ENCODE measurements around the gene PIGW. TPM values are rescaled to one million over a fixed set of nuclear protein-coding genes. Genes with fewer than 3 reads are reported as not detected.

The PIGW gene
- total RNA-seq, 4 donors from 2014 or later: 3.0 to 6.9 (median 4.7) TPM

GRCh38 chr17:36586138-36586537, 51.4 kb downstream of the PIGW start:
- no peak for TF ChIP-seq POLR2A (IDR thresholded peaks at IDR 0.05)
- TF ChIP-seq, protein P1, sequence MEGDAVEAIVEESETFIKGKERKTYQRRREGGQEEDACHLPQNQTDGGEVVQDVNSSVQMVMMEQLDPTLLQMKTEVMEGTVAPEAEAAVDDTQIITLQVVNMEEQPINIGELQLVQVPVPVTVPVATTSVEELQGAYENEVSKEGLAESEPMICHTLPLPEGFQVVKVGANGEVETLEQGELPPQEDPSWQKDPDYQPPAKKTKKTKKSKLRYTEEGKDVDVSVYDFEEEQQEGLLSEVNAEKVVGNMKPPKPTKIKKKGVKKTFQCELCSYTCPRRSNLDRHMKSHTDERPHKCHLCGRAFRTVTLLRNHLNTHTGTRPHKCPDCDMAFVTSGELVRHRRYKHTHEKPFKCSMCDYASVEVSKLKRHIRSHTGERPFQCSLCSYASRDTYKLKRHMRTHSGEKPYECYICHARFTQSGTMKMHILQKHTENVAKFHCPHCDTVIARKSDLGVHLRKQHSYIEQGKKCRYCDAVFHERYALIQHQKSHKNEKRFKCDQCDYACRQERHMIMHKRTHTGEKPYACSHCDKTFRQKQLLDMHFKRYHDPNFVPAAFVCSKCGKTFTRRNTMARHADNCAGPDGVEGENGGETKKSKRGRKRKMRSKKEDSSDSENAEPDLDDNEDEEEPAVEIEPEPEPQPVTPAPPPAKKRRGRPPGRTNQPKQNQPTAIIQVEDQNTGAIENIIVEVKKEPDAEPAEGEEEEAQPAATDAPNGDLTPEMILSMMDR (IDR thresholded peaks at IDR 0.05 in 4 of 5, conservative IDR thresholded peaks at IDR 0.05 in 1 of 5): no peak
- intact Hi-C loops (cut with DNase I; ENCODE audit: low total_unique reads): no loop called here
- Histone ChIP-seq H3K9me3 (no peaks in the 10 kb centered on the region), H3K27me3 (no peaks in the 10 kb centered on the region), H3K36me3 (peaks cover 0 to 90% of the 10 kb centered on the region in 2 donors), H3K27ac (no peak overlapping the region), H3K4me1 (peaks cover 0 to 1% of the 10 kb centered on the region in 2 donors), H3K4me3 (no peak overlapping the region)
- in situ Hi-C loops (cut with MboI; ENCODE audit: low sequenced_read_pairs in 4 of 4): no loop called here
- DNase-seq (no peak), ATAC-seq (no peak)

Other genes starting within 250 kb of the PIGW start
- 1 to 10 TPM in 1 of 4 donors, not detected in 3; 1.8 TPM for gene TBC1D3G, start 211.1 kb upstream of the PIGW start, total RNA-seq
- gene TBC1D3H, start 146.6 kb upstream of the PIGW start, total RNA-seq: not detected
- 10 to 100 TPM; 33.4 to 52.7 (median 39.3) TPM for gene ZNHIT3, start 48.3 kb upstream of the PIGW start, total RNA-seq
- gene MYO19, start 119 bp upstream of the PIGW start, total RNA-seq: 10 to 100 TPM in 3 of 4 donors, 1 to 10 TPM in 1; 7.5 to 16.8 (median 13.2) TPM
- gene GGNBP2, start 9.9 kb downstream of the PIGW start, total RNA-seq: 10 to 100 TPM; 28.8 to 56.6 (median 39.5) TPM
- 10 to 100 TPM in 1 of 4 donors, 1 to 10 TPM in 3; 4.9 to 15.8 (median 7.4) TPM for gene DHRS11, start 56.9 kb downstream of the PIGW start, total RNA-seq
- 10 to 100 TPM in 2 of 4 donors, 1 to 10 TPM in 2; 8.8 to 13.9 (median 10.8) TPM for gene MRM1, start 66.6 kb downstream of the PIGW start, total RNA-seq

Data from gastrocnemius medialis (tissue), 4 donors.